Measurements from ENCODE around the gene MED12L. TPM values are rescaled to one million over a fixed set of nuclear protein-coding genes. Genes with fewer than 3 reads are reported as not detected.

MED12L gene
- total RNA-seq, 1 experiment from 2014 or later = 6.4 TPM

DNA sequence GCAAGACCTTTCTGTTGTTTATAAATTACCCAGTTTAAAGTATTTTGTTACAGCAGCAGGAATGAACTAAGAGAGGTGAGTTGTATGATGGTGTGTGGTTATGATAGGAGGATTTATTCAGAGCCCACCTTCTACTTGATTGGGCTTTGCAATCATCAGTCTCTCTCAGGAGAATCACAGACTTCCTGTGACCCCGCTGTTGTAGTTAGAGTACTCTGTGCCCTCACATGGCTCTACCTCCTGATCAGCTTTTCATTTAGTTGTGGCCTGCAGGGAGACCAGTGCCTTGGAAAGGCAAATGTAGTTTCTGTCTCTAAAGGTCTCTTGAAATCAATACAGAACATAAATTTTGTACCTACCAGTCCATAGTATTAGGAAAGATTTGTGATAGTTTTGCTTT is 200.5 kb downstream of the MED12L start:
- Histone ChIP-seq H3K79me2 (ENCODE audit: insufficient read depth, low read length) (no peaks in the 10 kb centered on the region), H3K4me1 (ENCODE audit: control insufficient read depth in 1 of 2, insufficient read depth in 2 of 2, low read length in 2 of 2) (no peaks in the 10 kb centered on the region), H4K20me1 (ENCODE audit: insufficient read depth) (no peaks in the 10 kb centered on the region), H3K4me2 (ENCODE audit: low read length) (no peak overlapping the region), H3K9ac (ENCODE audit: low read length) (no peak overlapping the region), H3K4me3 (replicated peaks in 1 of 2; ENCODE audit: low read depth in 1 of 2, low read length in 2 of 2) (no peak overlapping the region), H3K27ac (ENCODE audit: low read depth, low read length) (no peak overlapping the region), H3K36me3 (ENCODE audit: control insufficient read depth in 1 of 2, insufficient read depth in 2 of 2, low read length in 2 of 2) (no peaks in the 10 kb centered on the region), H2AFZ (ENCODE audit: low read depth, low read length, poor library complexity, severe bottlenecking) (no peak overlapping the region), H3K27me3 (ENCODE audit: insufficient read depth, low read length) (no peaks in the 10 kb centered on the region), H3K9me2 (ENCODE audit: insufficient read depth) (no peaks in the 10 kb centered on the region), H3K9me3 (ENCODE audit: control insufficient read depth in 1 of 2, insufficient read depth in 1 of 2, low read depth in 1 of 2, low read length in 2 of 2) (no peaks in the 10 kb centered on the region)
- RAD21 ChIA-PET (ENCODE audit: low non-redundant PET in 1 of 2, low total read pairs in 2 of 2, uncharacterized antibody in 2 of 2, unreplicated experiment in 2 of 2) = no interaction called here
- no TSS peak for BruUV-seq (replicated peaks)
- POLR2A ChIA-PET = interaction anchor here (1.5 kb wide), 1 partner anchor 31 kb away, joined by 4 read pairs; the partner anchor contains the start of gene GPR87
- TF ChIP-seq FOSL1 (IDR thresholded peaks at IDR 0.05; ENCODE audit: low read depth) (no peak), RAD21 (IDR thresholded peaks at IDR 0.05; ENCODE audit: low read depth) (no peak), YY1 (IDR thresholded peaks at IDR 0.05; ENCODE audit: extremely low read depth, insufficient replicate concordance, low read depth, low read length) (no peak), SP1 (IDR thresholded peaks at IDR 0.05; ENCODE audit: low read depth) (no peak), CEBPB (IDR thresholded peaks at IDR 0.05; ENCODE audit: low read depth) (no peak), CBX3 (IDR thresholded peaks at IDR 0.05; ENCODE audit: low read depth) (no peak), REST (IDR thresholded peaks at IDR 0.05; ENCODE audit: low read depth) (no peak), EZH2 (IDR thresholded peaks at IDR 0.05) (no peak), POLR2AphosphoS5 (IDR thresholded peaks at IDR 0.05; ENCODE audit: low read depth, low read length) (no peak), EZH2phosphoT487 (IDR thresholded peaks at IDR 0.05; ENCODE audit: borderline replicate concordance) (no peak), POLR2A (IDR thresholded peaks at IDR 0.05; ENCODE audit: borderline replicate concordance, extremely low read depth, insufficient read depth, insufficient read length) (no peak), ELF1 (IDR thresholded peaks at IDR 0.05; ENCODE audit: borderline replicate concordance, low read depth) (no peak)
- ATAC-seq = no peak
- intact Hi-C loops (cut with micrococcal nuclease) = loop anchor here (10.0 kb wide), 1 partner anchor 361 kb away; no protein-coding TSS in a partner anchor
- no peak for DNase-seq (ENCODE audit: low read depth, low spot score)
- CTCF ChIA-PET = interaction anchor here (1.2 kb wide), 1 partner anchor 118 kb away, joined by 4 read pairs; no protein-coding TSS in a partner anchor
